ENCODE data around the gene NR1D2.

Gene NR1D2

GRCh38 chr3:23932571-23932970 lies 12.5 kb upstream of the NR1D2 start:
- no peak for DNase-seq

DNA sequence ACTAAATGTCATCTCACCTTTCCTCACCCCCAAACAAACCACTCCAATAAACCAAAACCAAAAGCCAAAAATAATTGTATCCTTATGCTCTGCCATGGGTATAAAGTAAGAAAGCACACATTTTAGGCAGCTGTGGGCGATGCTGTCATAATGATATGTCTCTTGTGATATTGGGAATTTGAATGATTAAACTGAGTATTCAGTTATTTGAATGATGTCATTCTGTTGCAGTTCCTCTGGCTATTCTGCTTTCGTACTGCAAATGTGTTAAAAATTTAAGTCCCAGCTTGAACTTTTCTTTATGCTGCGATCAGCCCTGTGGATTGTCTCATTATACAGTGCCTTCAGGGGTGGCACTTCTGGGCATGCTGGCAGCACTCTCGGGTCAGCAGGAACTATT lies 10.8 kb upstream of the NR1D2 start:
- DNase-seq: no peak

- no peak for DNase-seq
Measured at GRCh38 chr3:23937296-23937695, 7.8 kb upstream of the NR1D2 start.

- no peak for DNase-seq
Measured at GRCh38 chr3:23938688-23939087, 6.4 kb upstream of the NR1D2 start.

DNA sequence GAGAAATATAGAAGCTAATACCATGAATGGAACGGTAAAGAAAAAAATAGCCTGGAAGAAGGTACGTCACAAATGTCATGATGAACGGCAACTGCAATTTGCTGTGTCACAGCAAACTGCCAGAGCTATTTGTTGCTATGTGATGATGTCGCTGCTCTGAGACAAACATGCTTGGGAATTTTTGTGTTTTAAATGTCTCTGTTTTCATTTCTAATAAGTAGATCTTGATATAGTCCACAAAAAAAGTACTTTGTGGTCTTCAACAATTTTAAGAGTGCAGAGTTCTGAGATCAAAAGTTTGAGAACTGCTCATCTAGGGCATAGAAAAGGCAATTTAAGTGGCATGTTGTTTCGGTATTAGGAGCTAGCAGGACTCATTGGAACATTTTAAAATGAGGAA lies 4.3 kb upstream of the NR1D2 start:
- DNase-seq: no peak

- no peak for DNase-seq
Measured at GRCh38 chr3:23941440-23941839, 3.6 kb upstream of the NR1D2 start.

DNA sequence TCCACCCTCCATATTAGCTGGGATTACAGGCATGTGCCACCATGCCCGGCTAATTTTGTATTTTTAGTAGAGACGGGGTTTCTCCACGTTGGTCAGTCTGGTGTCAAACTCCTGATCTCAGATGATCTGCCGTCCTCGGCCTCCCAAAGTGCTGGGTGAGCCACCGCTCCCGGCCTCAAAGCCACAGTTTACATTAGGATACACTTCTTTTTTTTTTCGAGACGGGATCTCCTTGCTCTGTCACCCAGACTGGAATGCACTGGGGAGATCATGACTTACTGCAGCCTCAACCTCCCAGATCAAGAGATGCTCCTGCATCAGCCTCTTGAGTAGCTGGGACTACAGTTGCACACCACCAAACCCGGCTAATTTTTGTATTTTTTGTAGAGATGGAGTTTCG lies 2.5 kb upstream of the NR1D2 start:
- DNase-seq: no peak

- DNase-seq: no peak
Measured at GRCh38 chr3:23944007-23944783, 891 bp upstream of the NR1D2 start.

DNA sequence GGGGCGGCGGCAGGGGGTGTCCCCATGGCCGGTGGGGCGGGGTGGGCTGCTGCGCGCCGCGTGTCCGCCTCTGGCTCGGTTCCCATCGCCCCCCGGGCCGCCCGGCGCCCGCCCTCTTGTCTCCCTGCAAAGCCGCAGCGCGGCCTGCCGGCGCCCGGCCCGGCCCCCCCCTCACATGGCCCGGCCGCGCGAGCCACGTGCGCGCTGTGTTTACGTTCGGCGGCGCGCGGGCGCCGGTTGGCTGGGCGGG lies 502 bp downstream of the NR1D2 start:
- no peak for DNase-seq

GRCh38 chr3:23945913-23946687 lies 1.0 kb downstream of the NR1D2 start:
- peak; percentile 89 for DNase-seq

DNA sequence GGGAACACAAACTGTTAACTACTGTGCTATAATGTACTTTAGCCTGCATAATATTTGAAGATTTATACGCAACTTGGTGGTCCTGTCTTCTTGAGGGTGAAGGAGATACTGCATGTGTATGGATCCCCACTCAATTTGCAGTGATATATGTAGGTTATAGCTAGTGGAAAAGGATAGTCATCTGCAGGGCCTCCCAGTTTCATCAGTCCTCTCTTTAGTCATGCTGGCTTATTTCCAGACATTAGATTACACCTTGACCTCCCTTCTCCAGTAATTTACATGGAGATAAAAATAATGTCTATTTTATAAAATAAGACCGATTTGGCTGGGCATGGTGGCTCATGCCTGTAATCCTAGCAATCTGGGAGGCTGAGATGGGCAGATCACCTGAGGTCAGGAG lies 3.7 kb downstream of the NR1D2 start:
- DNase-seq: no peak

GRCh38 chr3:23949784-23950183 lies 4.7 kb downstream of the NR1D2 start:
- DNase-seq: no peak

- no peak for DNase-seq
Measured at GRCh38 chr3:23950293-23950692, 5.2 kb downstream of the NR1D2 start.

GRCh38 chr3:23952646-23953045 lies 7.6 kb downstream of the NR1D2 start:
- DNase-seq: no peak

DNA sequence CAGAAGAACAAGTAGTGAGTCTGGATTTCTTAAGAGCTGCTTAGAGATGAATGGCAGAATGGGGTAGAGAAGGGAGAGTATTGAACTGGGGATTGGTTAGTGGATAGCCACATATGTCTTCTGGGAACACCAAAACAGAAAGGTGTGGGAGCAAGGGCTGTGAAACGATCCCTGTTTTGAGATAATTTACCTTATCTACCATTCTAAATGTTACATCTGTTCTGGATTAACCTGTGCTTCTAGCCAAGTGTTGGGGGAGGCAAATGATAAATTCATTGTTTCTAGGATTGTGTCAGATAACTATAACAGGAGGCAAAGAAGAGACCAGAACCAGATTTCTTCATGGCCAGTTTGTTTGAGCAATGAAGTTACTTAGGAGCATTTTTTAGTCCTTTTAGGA lies 8.4 kb downstream of the NR1D2 start:
- DNase-seq: no peak

- DNase-seq: no peak
Measured at GRCh38 chr3:23954144-23954543, 9.1 kb downstream of the NR1D2 start.

GRCh38 chr3:23956701-23957100 lies 11.6 kb downstream of the NR1D2 start:
- DNase-seq: no peak

DNA sequence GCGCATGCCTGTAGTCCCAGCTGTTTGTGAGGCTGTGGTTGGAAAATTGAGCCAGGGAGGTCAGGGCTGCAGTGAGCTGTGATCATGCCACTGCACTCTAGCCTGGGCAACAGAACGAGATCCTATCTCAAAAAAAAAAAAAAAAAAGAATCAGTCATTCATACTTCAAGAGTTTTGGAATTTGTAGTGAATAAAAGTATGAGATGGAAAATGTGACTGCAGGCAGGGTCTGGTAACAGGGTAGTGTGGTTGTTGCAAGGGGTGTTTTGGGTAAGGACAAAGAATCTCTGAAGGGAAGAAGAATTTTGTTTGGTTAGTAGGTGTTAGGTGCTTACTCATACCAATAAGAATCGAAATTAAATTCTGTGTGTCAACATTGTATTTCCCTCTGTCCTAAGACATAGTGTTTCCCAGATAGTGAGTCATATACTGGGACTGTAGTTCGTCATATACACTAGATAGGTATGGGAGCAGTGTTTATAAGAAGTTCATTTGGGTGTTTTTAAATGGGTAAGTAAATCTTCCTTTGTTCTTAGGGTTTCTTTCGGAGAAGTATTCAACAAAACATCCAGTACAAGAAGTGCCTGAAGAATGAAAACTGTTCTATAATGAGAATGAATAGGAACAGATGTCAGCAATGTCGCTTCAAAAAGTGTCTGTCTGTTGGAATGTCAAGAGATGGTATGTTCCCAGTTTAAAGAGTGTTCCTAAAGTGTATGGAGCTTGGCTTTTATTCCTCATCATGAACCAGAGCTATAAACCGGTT lies 14.2 kb downstream of the NR1D2 start:
- DNase-seq: no peak

DNA sequence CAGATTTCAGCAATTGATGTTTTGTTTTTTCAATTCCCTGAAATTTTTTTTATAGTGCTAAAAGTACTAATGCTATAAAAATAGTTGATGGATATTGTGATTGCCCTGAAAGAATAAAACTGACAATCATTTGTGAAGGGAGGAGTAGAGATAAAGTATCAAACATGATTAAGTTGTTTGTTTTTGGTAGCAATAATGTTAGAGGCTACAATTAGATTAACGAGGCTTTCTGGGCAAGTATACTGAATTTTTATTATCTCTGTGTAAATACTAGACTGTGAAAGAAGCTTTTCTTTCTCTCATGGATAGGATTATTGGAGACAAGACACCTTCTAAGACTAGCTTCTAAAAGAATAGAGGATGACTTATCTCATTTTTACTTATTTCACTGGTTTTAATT lies 15.6 kb downstream of the NR1D2 start:
- DNase-seq: no peak

GRCh38 chr3:23961066-23961465 lies 16.0 kb downstream of the NR1D2 start:
- DNase-seq: no peak

DNA sequence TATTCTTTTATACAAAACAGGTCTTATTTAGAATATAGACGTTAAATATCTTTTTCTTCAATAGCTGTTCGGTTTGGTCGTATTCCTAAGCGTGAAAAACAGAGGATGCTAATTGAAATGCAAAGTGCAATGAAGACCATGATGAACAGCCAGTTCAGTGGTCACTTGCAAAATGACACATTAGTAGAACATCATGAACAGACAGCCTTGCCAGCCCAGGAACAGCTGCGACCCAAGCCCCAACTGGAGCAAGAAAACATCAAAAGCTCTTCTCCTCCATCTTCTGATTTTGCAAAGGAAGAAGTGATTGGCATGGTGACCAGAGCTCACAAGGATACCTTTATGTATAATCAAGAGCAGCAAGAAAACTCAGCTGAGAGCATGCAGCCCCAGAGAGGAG lies 16.8 kb downstream of the NR1D2 start:
- no peak for DNase-seq

DNA sequence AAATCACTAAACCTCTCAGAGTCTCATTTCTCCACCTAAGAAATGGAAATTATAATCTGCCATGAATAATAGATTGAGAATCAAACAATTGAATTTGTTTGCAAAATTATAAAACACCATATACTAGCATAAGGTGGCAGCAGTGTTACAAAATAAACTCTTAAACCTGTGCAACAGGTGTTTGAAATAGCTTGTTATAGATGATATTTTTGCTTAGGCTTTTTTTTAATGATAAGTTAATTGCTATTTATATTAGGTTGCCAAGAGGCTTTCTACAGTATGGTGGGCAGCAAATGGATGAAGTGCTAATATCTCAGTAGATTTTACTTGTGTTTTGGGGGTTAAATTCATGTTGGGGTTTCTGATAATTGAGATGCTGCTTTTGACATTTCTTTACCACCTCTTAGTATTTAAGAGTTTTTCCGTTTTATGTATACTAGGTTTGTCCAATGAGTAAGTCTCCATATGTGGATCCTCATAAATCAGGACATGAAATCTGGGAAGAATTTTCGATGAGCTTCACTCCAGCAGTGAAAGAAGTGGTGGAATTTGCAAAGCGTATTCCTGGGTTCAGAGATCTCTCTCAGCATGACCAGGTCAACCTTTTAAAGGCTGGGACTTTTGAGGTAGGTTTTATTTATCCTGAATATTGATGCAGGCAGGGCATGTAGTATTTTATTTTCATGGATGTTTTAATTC lies 19.6 kb downstream of the NR1D2 start:
- no peak for DNase-seq

DNA sequence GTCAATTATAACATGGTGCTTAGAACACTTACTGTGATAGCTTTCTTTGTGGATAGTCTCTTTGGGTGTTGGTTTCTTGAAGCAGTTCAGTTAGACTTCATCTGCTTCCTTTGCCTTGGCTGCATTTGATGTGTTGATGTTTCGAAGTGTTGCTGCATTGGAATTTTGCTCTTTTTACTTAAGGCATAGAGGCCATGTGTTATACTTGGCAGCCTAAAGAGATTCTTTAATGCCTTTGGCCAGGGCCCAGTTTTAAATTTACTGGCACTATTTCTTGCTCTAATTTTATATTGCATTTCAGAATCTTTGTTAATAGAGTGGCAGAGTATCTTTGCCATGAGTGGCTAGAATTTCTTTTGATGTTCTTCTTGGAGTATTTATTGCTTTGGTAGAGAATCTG lies 21.2 kb downstream of the NR1D2 start:
- DNase-seq: no peak

Data from NCI-H2227 treated with DMSO at 0.1 percent for 48 hours (cell line).